H1 (cell line): ENCODE data around the gene STIL. TPM values are rescaled to one million over a fixed set of nuclear protein-coding genes. Genes with fewer than 3 reads are reported as not detected.

ENCODE experiments used
- CTCF ChIA-PET: fragments of 300-600 bp; sonication (Branson Sonifier 250); formaldehyde crosslinking; loops from one replicate; lab custom pipeline; 2021; ENCODE audit not compliant: partially characterized antibody; lab: Charles Lee
- POLR2A ChIA-PET: fragments of 300-600 bp; sonication (Branson Sonifier 250); formaldehyde crosslinking; loops from one replicate; lab custom pipeline; 2021; ENCODE audit warnings: inconsistent platforms; ENCODE audit not compliant: partially characterized antibody; lab: Charles Lee
- DNase-seq, 2 experiments: peaks; one replicate each; pipeline versions ENCODE4 v3.0.0 to v3.0.0-alpha.2; 2010 to 2022; ENCODE audit warnings: low spot score in 2 of 2, low read depth in 1 of 2, mixed read lengths in 1 of 2
- FAIRE-seq: peaks from 2 replicates; lab custom pipeline; 2011; peaks lifted over from hg19 to GRCh38; lab: Jason Lieb, UNC
- H2AFZ ChIP-seq: 2 replicates; pipeline ENCODE4 v1.8.1; 2012; ENCODE audit warnings: low read length, inconsistent platforms
- H2AK5ac ChIP-seq: 2 replicates; pipeline ENCODE4 v1.6.1; 2013; ENCODE audit warnings: low read depth, low read length
- H2BK120ac ChIP-seq: replicated peaks from 2 replicates; pipeline ENCODE3; 2013; ENCODE audit warnings: low read depth, low read length, inconsistent platforms
- H2BK12ac ChIP-seq: 2 replicates; pipeline ENCODE4 v1.6.1; 2013; ENCODE audit warnings: low read depth, low read length
- H2BK15ac ChIP-seq: 2 replicates; pipeline ENCODE4 v1.6.1; 2013; ENCODE audit warnings: low read length
- H2BK20ac ChIP-seq: 2 replicates; pipeline ENCODE4 v1.6.1; 2013; ENCODE audit warnings: low read length
- H2BK5ac ChIP-seq: 2 replicates; pipeline ENCODE4 v1.6.1; 2013; ENCODE audit warnings: low read depth, low read length
- H3K14ac ChIP-seq: 2 replicates; pipeline ENCODE4 v1.6.1; 2013; ENCODE audit warnings: inconsistent platforms; ENCODE audit not compliant: insufficient read length
- H3K18ac ChIP-seq: 2 replicates; pipeline ENCODE4 v1.6.1; 2013; ENCODE audit warnings: low read length; ENCODE audit errors: extremely low read depth
- H3K23ac ChIP-seq: 2 replicates; pipeline ENCODE4 v1.6.1; 2013; ENCODE audit warnings: inconsistent platforms; ENCODE audit not compliant: insufficient read length
- H3K23me2 ChIP-seq: 2 replicates; pipeline ENCODE4 v1.6.1; 2013; ENCODE audit warnings: low read depth, low read length
- H3K27ac ChIP-seq: 2 replicates; pipeline ENCODE4 v1.6.1; 2011; ENCODE audit warnings: low read depth, low read length, inconsistent platforms
- H3K27me3 ChIP-seq, 4 experiments: replicated peaks in 1 of 4; 1 replicate in 1 of 4; 2 replicates in 3 of 4; pipeline versions ENCODE4 v1.6.1 to v1.8.1; 2011 to 2013; ENCODE audit warnings: low read length in 3 of 4, mild to moderate bottlenecking in 3 of 4, inconsistent platforms in 2 of 4, mixed read lengths in 2 of 4, moderate library complexity in 1 of 4; ENCODE audit not compliant: control insufficient read depth in 3 of 4, insufficient read depth in 3 of 4; ENCODE audit errors: extremely low read depth in 1 of 4
- H3K36me3 ChIP-seq, 4 experiments: 2 replicates each; pipeline versions ENCODE4 v1.6.1 to v1.8.1; 2011 to 2013; ENCODE audit warnings: mild to moderate bottlenecking in 4 of 4, low read length in 3 of 4, moderate library complexity in 2 of 4, control low read depth in 1 of 4, inconsistent platforms in 1 of 4; ENCODE audit not compliant: insufficient read depth in 4 of 4, control insufficient read depth in 2 of 4
- H3K4ac ChIP-seq: replicated peaks from 2 replicates; pipeline ENCODE3; 2013; ENCODE audit warnings: low read length, low read depth, mixed read lengths, inconsistent platforms; ENCODE audit not compliant: insufficient read length
- H3K4me1 ChIP-seq, 4 experiments: replicated peaks in 1 of 4; 1 replicate in 1 of 4; 2 replicates in 3 of 4; pipeline versions ENCODE4 v1.6.1 to v1.8.1; 2011 to 2013; ENCODE audit warnings: low read length in 3 of 4, inconsistent platforms in 2 of 4, mixed read lengths in 1 of 4; ENCODE audit not compliant: insufficient read depth in 4 of 4, control insufficient read depth in 3 of 4
- H3K4me2 ChIP-seq, 2 experiments: 2 replicates each; pipeline versions ENCODE4 v1.6.1 to v1.8.1; 2011 to 2013; ENCODE audit warnings: low read depth in 2 of 2, low read length in 2 of 2, control low read depth in 1 of 2, inconsistent platforms in 1 of 2, mild to moderate bottlenecking in 1 of 2; ENCODE audit not compliant: insufficient read depth in 1 of 2
- H3K4me3 ChIP-seq, 4 experiments: fragments of 200-600, 300-600 bp in 1 of 4; sonication (generic), shearing (Covaris generic), sonication (Bioruptor Twin) in 1 of 4; 2 replicates each; pipeline versions ENCODE4 v1.5.1 to v1.8.1; 2011 to 2016; ENCODE audit warnings: low read length in 4 of 4, low read depth in 3 of 4, control low read depth in 2 of 4, inconsistent platforms in 2 of 4, mild to moderate bottlenecking in 2 of 4, mixed read lengths in 1 of 4, moderate library complexity in 1 of 4; ENCODE audit not compliant: insufficient read depth in 2 of 4; ENCODE audit errors: extremely low read depth in 1 of 4
- H3K56ac ChIP-seq: replicated peaks from 2 replicates; pipeline ENCODE3; 2013; ENCODE audit warnings: low read depth, mild to moderate bottlenecking, mixed read lengths, low read length, inconsistent platforms; ENCODE audit not compliant: insufficient read length
- H3K79me1 ChIP-seq: 2 replicates; pipeline ENCODE4 v1.6.1; 2013; ENCODE audit warnings: low read depth, low read length, control low read depth
- H3K79me2 ChIP-seq, 2 experiments: 2 replicates each; pipeline versions ENCODE4 v1.6.1 to v1.8.1; 2012 to 2013; ENCODE audit warnings: low read length in 2 of 2, mild to moderate bottlenecking in 2 of 2, inconsistent platforms in 1 of 2; ENCODE audit not compliant: insufficient read depth in 2 of 2, control insufficient read depth in 1 of 2
- H3K9ac ChIP-seq, 4 experiments: replicated peaks in 1 of 4; 1 replicate in 1 of 4; 2 replicates in 3 of 4; pipeline versions ENCODE4 v1.6.1 to v1.8.1; 2011 to 2013; ENCODE audit warnings: low read depth in 3 of 4, low read length in 3 of 4, control low read depth in 2 of 4, mild to moderate bottlenecking in 2 of 4, moderate library complexity in 2 of 4, inconsistent platforms in 1 of 4; ENCODE audit errors: extremely low read depth in 1 of 4
- H3K9me3 ChIP-seq, 2 experiments: 2 replicates each; pipeline versions ENCODE4 v1.6.1 to v1.8.1; 2012 to 2013; ENCODE audit warnings: mild to moderate bottlenecking in 2 of 2, moderate library complexity in 2 of 2, control low read depth in 1 of 2, inconsistent platforms in 1 of 2, low read depth in 1 of 2, low read length in 1 of 2, mixed read lengths in 1 of 2; ENCODE audit not compliant: insufficient read depth in 2 of 2
- H4K20me1 ChIP-seq, 2 experiments: replicated peaks in 1 of 2; 2 replicates each; pipeline versions ENCODE3 to v1.8.1; 2011 to 2013; ENCODE audit warnings: inconsistent platforms in 2 of 2, low read length in 2 of 2, mild to moderate bottlenecking in 1 of 2; ENCODE audit not compliant: insufficient read depth in 2 of 2, control insufficient read depth in 1 of 2
- H4K5ac ChIP-seq: 2 replicates; pipeline ENCODE4 v1.6.1; 2013; ENCODE audit warnings: low read length, low read depth, mixed read lengths, inconsistent platforms; ENCODE audit not compliant: insufficient read length
- H4K8ac ChIP-seq: 2 replicates; pipeline ENCODE4 v1.8.0; 2013; ENCODE audit warnings: mild to moderate bottlenecking, moderate library complexity, low read length, inconsistent platforms; ENCODE audit not compliant: insufficient read depth; ENCODE audit errors: extremely low read depth
- H4K91ac ChIP-seq: replicated peaks from 2 replicates; pipeline ENCODE3; 2013; ENCODE audit warnings: low read length, mixed read lengths, inconsistent platforms; ENCODE audit not compliant: insufficient read length
- CBX5 ChIP-seq: fragments of 300-800, 300-1000 bp; sonication (generic); IDR thresholded peaks from 2 replicates; pipeline ENCODE4 v1.7.1; 2016; ENCODE audit warnings: antibody characterized with exemption, low read length, low read depth
- CEBPB ChIP-seq: IDR thresholded peaks from 2 replicates; pipeline ENCODE4 v1.6.1; 2012; ENCODE audit warnings: low read depth, low read length
- EZH2 ChIP-seq: fragments of 200-600 bp; sonication (generic); IDR thresholded peaks from 2 replicates; pipeline ENCODE4 v1.7.1; 2012; ENCODE audit warnings: low read depth, mild to moderate bottlenecking, moderate library complexity, low read length, inconsistent platforms; ENCODE audit not compliant: severe bottlenecking
- HDAC6 ChIP-seq: IDR thresholded peaks from one replicate; pipeline ENCODE4 v1.7.1; 2012; ENCODE audit warnings: low read depth, mild to moderate bottlenecking, inconsistent platforms, low read length, moderate library complexity
- RFX5 ChIP-seq: IDR thresholded peaks from 2 replicates; pipeline ENCODE4 v1.6.1; 2011; ENCODE audit warnings: low read depth, low read length, improper control_type of control experiment, borderline replicate concordance
- SUZ12 ChIP-seq: fragments of 200-600 bp; sonication (generic); IDR thresholded peaks from 2 replicates; pipeline ENCODE4 v1.6.1; 2012; ENCODE audit warnings: mild to moderate bottlenecking, inconsistent platforms, low read length, moderate library complexity, mixed read lengths
- WGBS, 2 experiments: shearing (Covaris generic) in 1 of 2; methylation state at CpG; one replicate each; pipeline versions ENCODE4 v1.1.6 to v1.1.7; 2013 to 2015; ENCODE audit warnings: low lambda C conversion rate in 2 of 2, mixed read lengths in 2 of 2, inconsistent platforms in 1 of 2, low coverage in 1 of 2, missing lambda C conversion rate in 1 of 2; ENCODE audit not compliant: insufficient replicate concordance in 2 of 2, insufficient coverage in 1 of 2, insufficient read length in 1 of 2; ENCODE audit errors: extremely low coverage in 1 of 2, missing lambda C conversion rate in 1 of 2; 5-methylcytosine and 5-hydroxymethylcytosine counted together
- polyA plus RNA-seq, 7 experiments: library from polyadenylated mRNA; depleted of rRNA in 3 of 7; stranded (reverse) in 5 of 7; unstranded in 2 of 7; fragments of >200 nt in 5 of 7; fragments of 200-250 nt in 2 of 7; gene quantifications; 1 replicate in 5 of 7; 2 replicates in 1 of 7; 4 replicates in 1 of 7; pipeline versions ENCODE4 v1.2.1 to v1.2.3, GENCODE V29; 2011 to 2013; ENCODE audit warnings: missing spikeins in 2 of 7, mixed read lengths in 2 of 7
- total RNA-seq: library from RNA; stranded (reverse); fragmentation: NEBNext Ultra II Directional; extraction: Animal tissue kit (Norgen Biotek cat#: 25700); gene quantifications from 2 replicates; pipeline ENCODE4 v1.2.1, GENCODE V29; 2021
- TF ChIP-seq, protein P1 (sequence below): IDR thresholded peaks from 2 replicates; pipeline ENCODE4 v1.6.1; 2011; ENCODE audit warnings: low read length, improper control_type of control experiment

STIL gene
- total and polyA plus RNA-seq, 2 of the 8 experiments (the other 6 are each of a cell fraction or from before 2014, with no cell fraction given) = 13.6 to 25.1 TPM

DNA sequence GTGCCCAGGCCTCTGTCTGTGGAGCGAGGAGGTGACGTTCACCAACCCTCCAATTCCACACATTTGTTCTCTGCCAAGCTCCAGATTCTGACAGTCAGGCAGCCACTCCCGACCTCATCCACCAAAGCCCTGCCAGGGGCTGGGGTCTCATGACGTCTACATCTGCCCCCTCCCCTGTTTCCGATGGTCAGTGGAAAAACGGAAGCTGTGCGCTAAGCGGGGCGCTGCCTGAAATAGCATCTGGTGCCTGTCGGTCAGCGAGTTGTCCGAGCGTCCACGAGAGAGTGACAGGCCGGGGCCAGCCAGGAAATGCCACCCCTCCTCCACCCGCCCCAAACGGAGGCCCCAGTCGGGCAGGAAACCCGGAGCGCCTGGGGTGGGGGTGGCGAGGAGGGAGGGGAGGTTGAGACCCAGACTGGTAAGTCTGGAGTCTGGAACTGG lies 78.7 kb downstream of the STIL start:
- Histone ChIP-seq H3K4me2 (peak overlapping the region; percentile 29 to 40; a peak in 3 of 4 replicates), H3K79me1 (no peaks in the 10 kb centered on the region), H3K4me1 (peaks cover 5 to 17% (median 13%) of the 10 kb centered on the region in 4 experiments), H3K36me3 (no peaks in the 10 kb centered on the region), H4K8ac (no peak overlapping the region; the same call in 1 of the 2 replicates), H3K27ac (no peak overlapping the region), H3K9ac (no peak overlapping the region), H2AFZ (no peak overlapping the region), H4K5ac (no peak overlapping the region), H3K56ac (no peak overlapping the region), H3K4me3 (peak overlapping the region in 1 of 4 experiments; percentile 31; a peak in 1 of 8 replicates), H3K23me2 (peaks cover 4% of the 10 kb centered on the region; the same call in 1 of the 2 replicates), H2BK120ac (no peak overlapping the region), H2AK5ac (no peak overlapping the region), H2BK12ac (no peak overlapping the region), H3K14ac (no peak overlapping the region), H4K91ac (no peak overlapping the region), H3K23ac (no peak overlapping the region), H3K79me2 (no peaks in the 10 kb centered on the region), H3K9me3 (no peaks in the 10 kb centered on the region), H3K4ac (no peak overlapping the region), H4K20me1 (peaks cover 0 to 4% of the 10 kb centered on the region in 2 experiments), H2BK15ac (no peak overlapping the region), H2BK20ac (no peak overlapping the region), H3K27me3 (peaks cover 51 to 67% (median 65%) of the 10 kb centered on the region in 4 experiments), H3K18ac (no peak overlapping the region), H2BK5ac (no peak overlapping the region)
- TF ChIP-seq RFX5 = no peak
- TF ChIP-seq, protein P1, sequence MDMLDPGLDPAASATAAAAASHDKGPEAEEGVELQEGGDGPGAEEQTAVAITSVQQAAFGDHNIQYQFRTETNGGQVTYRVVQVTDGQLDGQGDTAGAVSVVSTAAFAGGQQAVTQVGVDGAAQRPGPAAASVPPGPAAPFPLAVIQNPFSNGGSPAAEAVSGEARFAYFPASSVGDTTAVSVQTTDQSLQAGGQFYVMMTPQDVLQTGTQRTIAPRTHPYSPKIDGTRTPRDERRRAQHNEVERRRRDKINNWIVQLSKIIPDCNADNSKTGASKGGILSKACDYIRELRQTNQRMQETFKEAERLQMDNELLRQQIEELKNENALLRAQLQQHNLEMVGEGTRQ = no peak
- TF ChIP-seq EZH2 = peak; percentile 68
- TF ChIP-seq SUZ12 = peak; percentile 76; the same call in 1 of the 2 replicates
- TF ChIP-seq HDAC6 = no peak
- TF ChIP-seq CBX5 = no peak
- no peak for TF ChIP-seq CEBPB
- WGBS, 2 experiments = 12% methylated on average over 20 of the region's 21 CpGs; no CpG with 5 or more reads in 1 of the 2 experiments
- POLR2A ChIA-PET = no interaction called here
- DNase-seq (peak in 1 of 2 experiments; percentile 49), FAIRE-seq (no peak)
- CTCF ChIA-PET = interaction anchor here (0.7 to 2.3 kb wide), 8 partner anchors 8 to 43 kb away, joined by 3 to 7 read pairs (median 4); no protein-coding TSS in a partner anchor
